ENCODE data around the gene SLCO2A1.

SLCO2A1 gene

GRCh38 chr3:133888726-133889340, 140.9 kb downstream of the SLCO2A1 start:
- no peak overlapping the region for H3K9ac ChIP-seq

DNA sequence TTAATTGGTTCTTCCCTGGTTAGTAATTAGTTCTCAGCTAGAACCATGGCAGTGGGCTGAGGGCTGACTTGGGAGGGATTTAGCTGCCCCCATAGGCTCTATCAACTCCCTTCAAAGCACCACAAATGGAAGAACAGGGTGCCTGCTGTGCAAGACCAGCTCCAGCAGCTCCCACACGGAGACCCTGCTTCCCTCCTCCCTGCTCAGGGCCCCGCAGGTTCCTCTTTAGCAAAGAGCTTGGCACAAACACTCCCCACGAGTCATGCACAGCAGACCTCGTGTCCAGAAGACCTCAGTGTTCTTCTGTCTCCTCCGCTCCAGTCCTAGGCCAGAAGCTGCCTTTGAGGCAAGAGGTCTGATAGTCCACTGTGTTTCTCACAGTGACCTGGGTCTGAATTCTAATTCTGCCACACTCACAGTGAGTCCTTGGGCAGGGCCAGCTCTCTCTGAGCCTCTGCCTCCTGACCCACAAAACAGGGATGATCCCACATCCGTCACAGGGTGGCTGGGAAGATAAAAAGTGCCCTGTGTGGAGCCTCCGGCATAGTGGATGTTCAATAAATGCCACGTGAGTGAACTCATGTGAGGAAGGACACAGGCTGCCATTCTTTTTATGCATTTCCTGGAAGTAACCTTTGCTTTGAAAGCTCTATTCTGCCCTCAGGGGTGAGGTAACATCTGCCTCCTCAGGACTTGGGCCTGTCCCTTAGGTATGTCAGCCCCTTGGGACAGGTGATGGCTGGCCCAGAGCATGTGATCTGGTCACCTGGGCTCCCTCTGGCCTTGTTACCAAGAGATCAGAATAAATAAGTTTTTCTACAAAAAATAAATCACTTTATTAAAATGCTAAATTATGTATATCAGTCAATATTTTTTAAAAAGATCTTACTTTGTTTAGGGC, 141.7 kb downstream of the SLCO2A1 start:
- Histone ChIP-seq H3K79me2 (ENCODE audit: insufficient read depth, low read depth) (no peaks in the 10 kb centered on the region), H3K4me3 (IDR thresholded peaks at IDR 0.05; ENCODE audit: insufficient read depth, low read depth, low read length) (no peak overlapping the region), H3K36me3 (ENCODE audit: insufficient read depth) (no peaks in the 10 kb centered on the region), H2AFZ (ENCODE audit: low read depth) (no peak overlapping the region), H3K27me3 (ENCODE audit: insufficient read depth, low read depth) (no peaks in the 10 kb centered on the region), H4K20me1 (ENCODE audit: insufficient read depth) (no peaks in the 10 kb centered on the region), H3K4me2 (no peak overlapping the region), H3K4me1 (ENCODE audit: low read depth, poor library complexity, severe bottlenecking) (no peaks in the 10 kb centered on the region), H3K9ac (no peak overlapping the region), H3K27ac (no peak overlapping the region)
- TF ChIP-seq, protein P1, sequence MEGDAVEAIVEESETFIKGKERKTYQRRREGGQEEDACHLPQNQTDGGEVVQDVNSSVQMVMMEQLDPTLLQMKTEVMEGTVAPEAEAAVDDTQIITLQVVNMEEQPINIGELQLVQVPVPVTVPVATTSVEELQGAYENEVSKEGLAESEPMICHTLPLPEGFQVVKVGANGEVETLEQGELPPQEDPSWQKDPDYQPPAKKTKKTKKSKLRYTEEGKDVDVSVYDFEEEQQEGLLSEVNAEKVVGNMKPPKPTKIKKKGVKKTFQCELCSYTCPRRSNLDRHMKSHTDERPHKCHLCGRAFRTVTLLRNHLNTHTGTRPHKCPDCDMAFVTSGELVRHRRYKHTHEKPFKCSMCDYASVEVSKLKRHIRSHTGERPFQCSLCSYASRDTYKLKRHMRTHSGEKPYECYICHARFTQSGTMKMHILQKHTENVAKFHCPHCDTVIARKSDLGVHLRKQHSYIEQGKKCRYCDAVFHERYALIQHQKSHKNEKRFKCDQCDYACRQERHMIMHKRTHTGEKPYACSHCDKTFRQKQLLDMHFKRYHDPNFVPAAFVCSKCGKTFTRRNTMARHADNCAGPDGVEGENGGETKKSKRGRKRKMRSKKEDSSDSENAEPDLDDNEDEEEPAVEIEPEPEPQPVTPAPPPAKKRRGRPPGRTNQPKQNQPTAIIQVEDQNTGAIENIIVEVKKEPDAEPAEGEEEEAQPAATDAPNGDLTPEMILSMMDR (conservative IDR thresholded peaks at IDR 0.05; ENCODE audit: low read depth, low read length) = no peak

More at GRCh38 chr3:133888726-133889340, 140.9 kb downstream of the SLCO2A1 start:
- Histone ChIP-seq H3K4me1 (ENCODE audit: low read depth, poor library complexity, severe bottlenecking) (no peaks in the 10 kb centered on the region), H3K79me2 (ENCODE audit: insufficient read depth, low read depth) (no peaks in the 10 kb centered on the region), H4K20me1 (ENCODE audit: insufficient read depth) (no peaks in the 10 kb centered on the region), H3K36me3 (ENCODE audit: insufficient read depth) (no peaks in the 10 kb centered on the region), H3K27ac (no peak overlapping the region), H3K27me3 (ENCODE audit: insufficient read depth, low read depth) (no peaks in the 10 kb centered on the region), H2AFZ (ENCODE audit: low read depth) (no peak overlapping the region), H3K4me3 (IDR thresholded peaks at IDR 0.05; ENCODE audit: insufficient read depth, low read depth, low read length) (no peak overlapping the region), H3K4me2 (no peak overlapping the region)
- TF ChIP-seq, protein P1 (conservative IDR thresholded peaks at IDR 0.05; ENCODE audit: low read depth, low read length) = no peak

GRCh38 chr3:133887074-133887802, 142.5 kb downstream of the SLCO2A1 start:
- H3K4me1 ChIP-seq (ENCODE audit: low read depth, poor library complexity, severe bottlenecking) = no peaks in the 10 kb centered on the region
- H3K4me2 ChIP-seq = no peak overlapping the region
- no peak overlapping the region for H3K9ac ChIP-seq
- H3K79me2 ChIP-seq (ENCODE audit: insufficient read depth, low read depth) = no peaks in the 10 kb centered on the region
- H3K27ac ChIP-seq = no peak overlapping the region
- H4K20me1 ChIP-seq (ENCODE audit: insufficient read depth) = no peaks in the 10 kb centered on the region
- H3K4me3 ChIP-seq (IDR thresholded peaks at IDR 0.05; ENCODE audit: insufficient read depth, low read depth, low read length) = no peak overlapping the region
- H3K36me3 ChIP-seq (ENCODE audit: insufficient read depth) = no peaks in the 10 kb centered on the region
- no peak overlapping the region for H2AFZ ChIP-seq (ENCODE audit: low read depth)
- H3K27me3 ChIP-seq (ENCODE audit: insufficient read depth, low read depth) = no peaks in the 10 kb centered on the region
- TF ChIP-seq, protein P1 (conservative IDR thresholded peaks at IDR 0.05; ENCODE audit: low read depth, low read length) = no peak

GRCh38 chr3:133886031-133886722, 143.5 kb downstream of the SLCO2A1 start:
- Histone ChIP-seq H3K9ac (no peak overlapping the region), H4K20me1 (ENCODE audit: insufficient read depth) (no peaks in the 10 kb centered on the region), H3K27me3 (ENCODE audit: insufficient read depth, low read depth) (no peaks in the 10 kb centered on the region), H3K36me3 (ENCODE audit: insufficient read depth) (no peaks in the 10 kb centered on the region), H3K27ac (no peak overlapping the region), H3K4me2 (no peak overlapping the region), H2AFZ (ENCODE audit: low read depth) (no peak overlapping the region), H3K79me2 (ENCODE audit: insufficient read depth, low read depth) (no peaks in the 10 kb centered on the region), H3K4me3 (IDR thresholded peaks at IDR 0.05; ENCODE audit: insufficient read depth, low read depth, low read length) (no peak overlapping the region), H3K4me1 (ENCODE audit: low read depth, poor library complexity, severe bottlenecking) (no peaks in the 10 kb centered on the region)
- TF ChIP-seq, protein P1 (conservative IDR thresholded peaks at IDR 0.05; ENCODE audit: low read depth, low read length) = no peak

All from KMS-11 (cell line).